B cell (primary cell): ENCODE results near the gene SKA3. TPM values are rescaled to one million over a fixed set of nuclear protein-coding genes. Genes with fewer than 3 reads are reported as not detected.

Experiments
- ATAC-seq: fragments of 200-7000 bp; cut with Tn5 transposase; one replicate; pipeline ENCODE4 v1.10.0; 2021; ENCODE audit warnings: low read depth, mild to moderate bottlenecking, moderate number of reproducible peaks, moderate library complexity
- CTCF ChIA-PET: fragments of 350-600 bp; sonication (Branson Sonifier 250); formaldehyde crosslinking; loops from one replicate; lab custom pipeline; 2021; ENCODE audit warnings: antibody characterized with exemption, inconsistent platforms; lab: Charles Lee
- POLR2A ChIA-PET: fragments of 350-600 bp; sonication (Branson Sonifier 250); formaldehyde crosslinking; loops from one replicate; lab custom pipeline; 2021; ENCODE audit warnings: antibody characterized with exemption; lab: Charles Lee
- DNase-seq: peaks from one replicate; pipeline ENCODE4 v3.0.0; 2013
- H2AFZ ChIP-seq: 2 replicates; pipeline ENCODE4 v1.6.1; 2012; ENCODE audit warnings: mild to moderate bottlenecking, low read depth, low read length; ENCODE audit not compliant: insufficient read depth, poor library complexity, severe bottlenecking
- H3K27ac ChIP-seq, 2 donors: 1 replicate in 1 of 2; 2 replicates in 1 of 2; pipeline ENCODE4 v1.5.1; 2012 to 2013; ENCODE audit warnings: low read length in 2 of 2, mild to moderate bottlenecking in 2 of 2, moderate library complexity in 1 of 2
- H3K27me3 ChIP-seq, 4 experiments: fragments of 200-600 bp in 1 of 4; sonication (generic) in 1 of 4; replicated peaks in 1 of 4; 1 replicate in 2 of 4; 2 replicates in 2 of 4; pipeline versions ENCODE4 v1.6.1 to v1.7.0; 2013 to 2016; ENCODE audit warnings: low read length in 3 of 4, mild to moderate bottlenecking in 2 of 4, mixed read lengths in 1 of 4, moderate library complexity in 1 of 4; ENCODE audit not compliant: insufficient read depth in 4 of 4, control insufficient read depth in 3 of 4; ENCODE audit errors: control extremely low read depth in 1 of 4
- H3K36me3 ChIP-seq, 2 experiments: replicated peaks in 1 of 2; 1 replicate in 1 of 2; 2 replicates in 1 of 2; pipeline versions ENCODE4 v1.6.1 to v1.7.1; 2013; ENCODE audit warnings: low read length in 1 of 2; ENCODE audit not compliant: insufficient read depth in 2 of 2, control insufficient read depth in 1 of 2; ENCODE audit errors: control extremely low read depth in 1 of 2, extremely low read depth in 1 of 2
- H3K4me1 ChIP-seq, 2 donors: fragments of 200-600 bp in 1 of 2; sonication (generic) in 1 of 2; 1 replicate in 1 of 2; 2 replicates in 1 of 2; pipeline versions ENCODE4 v1.5.1 to v1.6.1; 2013 to 2017; ENCODE audit warnings: low read length in 2 of 2; ENCODE audit not compliant: control insufficient read depth in 2 of 2, insufficient read depth in 2 of 2
- H3K4me2 ChIP-seq: replicated peaks from 2 replicates; pipeline ENCODE3; 2012; ENCODE audit warnings: mild to moderate bottlenecking, low read depth, low read length; ENCODE audit not compliant: poor library complexity, severe bottlenecking
- H3K4me3 ChIP-seq, 5 experiments: fragments of 200-600 bp in 1 of 5; sonication (generic) in 1 of 5; 1 replicate in 3 of 5; 2 replicates in 2 of 5; pipeline versions ENCODE4 v1.5.1 to v1.7.0; 2011 to 2016; ENCODE audit warnings: low read length in 4 of 5, mild to moderate bottlenecking in 4 of 5, low read depth in 2 of 5, control low read depth in 1 of 5, moderate library complexity in 1 of 5; ENCODE audit not compliant: insufficient read depth in 1 of 5; ENCODE audit errors: control extremely low read depth in 1 of 5, extremely low read depth in 1 of 5
- H3K79me2 ChIP-seq: fragments of 200-600 bp; sonication (generic); one replicate; pipeline ENCODE4 v1.6.0; 2016; ENCODE audit warnings: low read length; ENCODE audit not compliant: control insufficient read depth, insufficient read depth
- H3K9ac ChIP-seq: fragments of 200-600 bp; sonication (generic); 2 replicates; pipeline ENCODE4 v1.6.1; 2017; ENCODE audit warnings: mild to moderate bottlenecking, low read length, moderate library complexity
- H3K9me3 ChIP-seq, 3 donors: one replicate each; pipeline versions ENCODE4 v1.6.1 to v1.7.1; 2013; ENCODE audit warnings: low read length in 2 of 3; ENCODE audit not compliant: control insufficient read depth in 2 of 3, insufficient read depth in 1 of 3; ENCODE audit errors: control extremely low read depth in 1 of 3
- H4K20me1 ChIP-seq: 2 replicates; pipeline ENCODE4 v1.6.0; 2012; ENCODE audit warnings: mild to moderate bottlenecking, low read length; ENCODE audit not compliant: insufficient read depth, control insufficient read depth, poor library complexity, severe bottlenecking
- H3K27ac Mint-ChIP-seq: one replicate; pipeline ENCODE4 v1.8.0; 2021; ENCODE audit warnings: mixed read lengths
- H3K27me3 Mint-ChIP-seq: one replicate; pipeline ENCODE4 v1.8.0; 2021; ENCODE audit warnings: mixed read lengths
- H3K4me1 Mint-ChIP-seq: one replicate; pipeline ENCODE4 v1.8.0; 2021; ENCODE audit warnings: mixed read lengths
- H3K4me3 Mint-ChIP-seq: one replicate; pipeline ENCODE4 v1.8.0; 2021; ENCODE audit warnings: mixed read lengths
- H3K9me3 Mint-ChIP-seq: one replicate; pipeline ENCODE4 v1.8.0; 2022; ENCODE audit warnings: mixed read lengths; ENCODE audit not compliant: insufficient read depth
- CTCF ChIP-seq: fragments of 200-600 bp; IDR thresholded peaks from one replicate; pipeline ENCODE4 v1.8.0; 2022; ENCODE audit warnings: antibody characterized with exemption, mild to moderate bottlenecking
- EZH2 ChIP-seq: IDR thresholded peaks from 2 replicates; pipeline ENCODE4 v1.6.1; 2012; ENCODE audit warnings: borderline replicate concordance, low read depth, mild to moderate bottlenecking, moderate library complexity, low read length; ENCODE audit not compliant: insufficient read depth, poor library complexity, severe bottlenecking
- WGBS: methylation state at CpG from one replicate; pipeline ENCODE4 v1.1.5; 2013; ENCODE audit warnings: missing lambda C conversion rate; ENCODE audit not compliant: insufficient coverage; 5-methylcytosine and 5-hydroxymethylcytosine counted together
- intact Hi-C: fragments of 100-400 bp; cut with micrococcal nuclease; formaldehyde crosslinking; loops from one replicate; pipeline ENCODE4 v1.10.0; 2022
- polyA plus RNA-seq: library from polyadenylated mRNA; depleted of rRNA; stranded (reverse); fragments of >200 nt; gene quantifications from 2 replicates; pipeline ENCODE4 v1.2.3, GENCODE V29; 2012
- total RNA-seq, 2 donors: library from RNA; stranded (reverse); fragments of 120-200 nt in 1 of 2; gene quantifications; 1 replicate in 1 of 2; 2 replicates in 1 of 2; pipeline versions ENCODE4 v1.2.3 to v1.2.4, GENCODE V29; 2013 to 2022

SKA3 gene
- total and polyA plus RNA-seq, 2 donors (not counting 1 experiment from before 2014, with no cell fraction given): 0.07 to 0.20 TPM

- H3K9me3 Mint-ChIP-seq: peaks cover 3% of the 10 kb centered on the region
- WGBS: 100% methylated on average over 2 of the region's 6 CpGs
- H3K27me3 Mint-ChIP-seq: peaks cover 4% of the 10 kb centered on the region
- no peaks in the 10 kb centered on the region for H3K36me3 ChIP-seq
- no peak for ATAC-seq
- H3K27ac Mint-ChIP-seq: no peak overlapping the region
- intact Hi-C loops: no loop called here
- no peaks in the 10 kb centered on the region for H3K4me1 ChIP-seq
- no peaks in the 10 kb centered on the region for H3K4me1 Mint-ChIP-seq
- TF ChIP-seq EZH2 (no peak), CTCF (no peak)
- no peak overlapping the region for H2AFZ ChIP-seq
- no peak for DNase-seq
- H3K27me3 ChIP-seq: no peaks in the 10 kb centered on the region
- H4K20me1 ChIP-seq: no peaks in the 10 kb centered on the region
- no peak overlapping the region for H3K4me3 Mint-ChIP-seq
- CTCF ChIA-PET: no interaction called here
- H3K79me2 ChIP-seq: no peaks in the 10 kb centered on the region
- no peak overlapping the region for H3K27ac ChIP-seq
- no peak overlapping the region for H3K4me2 ChIP-seq
- H3K9ac ChIP-seq: no peak overlapping the region
- no peak overlapping the region for H3K4me3 ChIP-seq
- POLR2A ChIA-PET: no interaction called here
- H3K9me3 ChIP-seq: no peaks in the 10 kb centered on the region
These were observed 56.2 kb downstream of the SKA3 start for GRCh38 chr13:21120191-21120590.

- WGBS: no CpG with 5 or more reads among the region's 2 CpGs
- Histone ChIP-seq H3K4me3 (no peak overlapping the region), H3K36me3 (no peaks in the 10 kb centered on the region), H3K9ac (no peak overlapping the region), H3K79me2 (no peaks in the 10 kb centered on the region), H4K20me1 (no peaks in the 10 kb centered on the region), H3K9me3 (no peaks in the 10 kb centered on the region), H2AFZ (no peak overlapping the region), H3K4me2 (no peak overlapping the region), H3K27ac (no peak overlapping the region), H3K27me3 (no peaks in the 10 kb centered on the region), H3K4me1 (no peaks in the 10 kb centered on the region)
- Mint-ChIP-seq H3K27me3 (peaks cover under 1% of the 10 kb centered on the region), H3K4me1 (no peaks in the 10 kb centered on the region), H3K9me3 (peaks cover 3% of the 10 kb centered on the region), H3K27ac (no peak overlapping the region), H3K4me3 (no peak overlapping the region)
- POLR2A ChIA-PET: no interaction called here
- DNase-seq: no peak
- intact Hi-C loops: no loop called here
- TF ChIP-seq EZH2: no peak
- no peak for TF ChIP-seq CTCF
- no peak for ATAC-seq
- CTCF ChIA-PET: interaction anchor here (1.0 kb wide), 1 partner anchor 9 kb away, joined by 4 read pairs; no protein-coding TSS in a partner anchor
These were observed 56.8 kb downstream of the SKA3 start for GRCh38 chr13:21119526-21119925.
